GM21619 (cell line): Measurements from ENCODE around the gene S100PBP.
"Not testable (repeated sequence)": the region's sequence is repeated elsewhere in the genome, so short reads cannot be mapped to it uniquely, and the experiment has no call there.

Experiments
- ATAC-seq: cut with Tn5 transposase; IDR thresholded peaks from one replicate; pipeline ENCODE4 v1.9.1; 2021; ENCODE audit not compliant: unreplicated experiment

The S100PBP gene

GRCh38 chr1:32899586-32900296 is 82.3 kb downstream of the S100PBP start:
- no peak for ATAC-seq

DNA sequence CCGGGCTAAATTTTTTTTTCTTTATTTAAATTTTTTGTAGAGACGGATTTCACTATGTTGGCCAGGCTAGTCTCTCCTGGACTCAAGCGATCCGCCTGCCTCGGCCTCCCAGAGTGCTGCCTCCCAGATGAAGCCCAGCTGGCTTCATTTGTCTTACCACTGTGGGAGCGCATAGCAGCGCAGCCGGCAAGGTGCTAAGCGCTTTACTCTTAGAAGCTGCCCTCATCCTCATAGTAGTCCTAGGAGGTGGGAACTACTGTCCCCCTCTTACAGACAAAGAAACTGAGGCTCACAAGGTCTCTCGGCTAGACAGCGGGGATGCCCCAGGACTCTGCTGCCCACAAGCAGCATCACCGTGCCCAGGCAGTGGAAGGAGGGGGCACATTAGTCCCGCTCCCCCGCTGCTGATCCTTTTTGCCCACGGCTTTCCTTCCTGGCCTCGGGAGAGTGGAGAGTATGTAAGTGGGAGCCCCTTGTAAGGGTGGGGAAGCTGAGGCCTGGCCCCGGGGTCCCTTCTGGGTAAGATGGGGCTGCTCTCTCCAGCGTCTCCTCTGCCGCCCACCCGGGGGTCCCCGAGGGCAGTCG is 83.0 kb downstream of the S100PBP start:
- no peak for ATAC-seq

GRCh38 chr1:32900956-32901822 is 83.7 kb downstream of the S100PBP start, which contains the start of gene TMEM54:
Gene TMEM54, minus strand, starts transcription at chr1:32901389. Its CDS starts 151 bp downstream, at chr1:32901238.
- ATAC-seq: no peak

- no peak for ATAC-seq
Measured at GRCh38 chr1:32901823-32902534, 84.5 kb downstream of the S100PBP start.

GRCh38 chr1:32902535-32902920 is 85.1 kb downstream of the S100PBP start:
- ATAC-seq: no peak

DNA sequence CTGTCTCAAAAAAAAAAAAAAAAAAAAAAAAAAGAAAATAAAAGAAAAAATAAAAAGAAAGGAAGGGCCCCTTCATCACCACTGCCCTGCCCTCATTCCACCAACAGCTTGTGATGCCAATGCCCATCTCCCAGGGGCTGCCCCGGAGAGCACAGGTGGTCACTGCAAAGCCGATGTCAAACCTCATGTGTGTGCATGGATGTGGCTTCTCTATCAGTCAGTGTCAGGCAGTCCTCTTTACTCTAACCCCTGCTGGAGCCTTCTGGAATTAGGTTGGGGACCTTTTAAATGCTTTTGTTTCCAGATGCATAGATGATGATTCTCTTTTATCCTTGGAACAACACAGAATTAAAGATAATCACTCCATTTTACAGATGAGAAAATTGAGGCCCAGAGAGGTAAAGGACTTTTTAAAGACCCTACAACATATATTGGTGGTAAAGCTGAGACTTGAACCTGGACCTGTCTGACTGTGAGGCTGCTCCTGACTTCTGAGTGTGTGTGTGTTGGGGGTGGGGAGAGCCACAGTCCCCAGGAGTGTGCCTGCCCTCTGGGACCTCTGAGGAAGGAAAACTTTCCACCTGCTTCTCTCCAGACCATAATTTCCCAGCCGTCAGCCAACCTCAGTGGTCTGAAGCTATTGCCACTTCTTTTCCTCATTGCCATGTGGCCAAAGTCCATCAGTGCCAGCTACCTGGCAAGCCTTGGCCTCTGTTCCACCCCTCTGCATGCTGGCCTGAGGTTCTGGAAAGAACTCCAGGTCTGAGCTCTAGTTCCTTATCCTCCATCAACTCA is 86.7 kb downstream of the S100PBP start:
- no peak for ATAC-seq

DNA sequence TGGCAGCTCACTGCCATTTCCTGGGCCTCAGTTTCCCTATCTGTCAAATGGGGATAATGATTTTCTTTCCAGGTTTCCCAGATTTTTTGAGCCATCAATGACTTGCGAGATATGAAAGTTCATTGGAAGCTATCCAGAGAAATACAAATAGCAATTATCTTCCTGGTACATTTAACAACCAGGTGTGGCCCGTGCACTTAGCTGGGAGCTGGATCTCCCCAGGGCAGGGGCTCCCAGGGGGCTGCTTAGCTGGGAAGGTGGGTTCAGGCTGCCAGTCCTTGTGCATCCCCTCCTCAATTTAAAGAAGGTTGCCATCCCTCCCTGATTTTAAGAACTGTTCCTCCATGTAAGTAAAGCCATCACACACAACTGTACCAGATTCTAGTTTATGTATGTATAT is 87.3 kb downstream of the S100PBP start:
- no peak for ATAC-seq

- ATAC-seq: not testable (repeated sequence)
Measured at GRCh38 chr1:32905588-32905987, 88.1 kb downstream of the S100PBP start.

GRCh38 chr1:32906654-32907053 is 89.2 kb downstream of the S100PBP start:
- ATAC-seq: no peak

GRCh38 chr1:32907435-32907834 is 90.0 kb downstream of the S100PBP start:
- ATAC-seq: no peak
